ENCODE results near the gene CIDEB. TPM values are rescaled to one million over a fixed set of nuclear protein-coding genes. Genes with fewer than 3 reads are reported as not detected.

Gene CIDEB
- polyA plus RNA-seq, 3 donors, result 36.4 to 126 (median 63.8) TPM

- H3K4me2 ChIP-seq (replicated peaks; ENCODE audit: extremely low read depth, low read length, poor library complexity, severe bottlenecking), result no peak overlapping the region
- Mint-ChIP-seq H3K4me3 (no peak overlapping the region), H3K27me3 (ENCODE audit: low read depth in 3 of 3) (peaks cover 0 to under 1% (median 0%) of the 10 kb centered on the region in 3 donors), H3K27ac (peak overlapping the region in 5 of 7 donors; percentile 1 to 73 (median 46)), H3K4me1 (peaks cover 39% of the 10 kb centered on the region), H3K9me3 (no peaks in the 10 kb centered on the region), H3K36me3 (peaks cover 76 to 79% of the 10 kb centered on the region in 2 donors)
- 97% methylated on average over 11 of the region's 11 CpGs for WGBS (ENCODE audit: insufficient coverage)
- peaks cover 45% of the 10 kb centered on the region for H4K20me1 ChIP-seq (ENCODE audit: insufficient read depth, low read length)
- no peak overlapping the region for H3K9ac ChIP-seq (ENCODE audit: insufficient read depth, low read length, poor library complexity, severe bottlenecking)
- TF ChIP-seq, protein P1, sequence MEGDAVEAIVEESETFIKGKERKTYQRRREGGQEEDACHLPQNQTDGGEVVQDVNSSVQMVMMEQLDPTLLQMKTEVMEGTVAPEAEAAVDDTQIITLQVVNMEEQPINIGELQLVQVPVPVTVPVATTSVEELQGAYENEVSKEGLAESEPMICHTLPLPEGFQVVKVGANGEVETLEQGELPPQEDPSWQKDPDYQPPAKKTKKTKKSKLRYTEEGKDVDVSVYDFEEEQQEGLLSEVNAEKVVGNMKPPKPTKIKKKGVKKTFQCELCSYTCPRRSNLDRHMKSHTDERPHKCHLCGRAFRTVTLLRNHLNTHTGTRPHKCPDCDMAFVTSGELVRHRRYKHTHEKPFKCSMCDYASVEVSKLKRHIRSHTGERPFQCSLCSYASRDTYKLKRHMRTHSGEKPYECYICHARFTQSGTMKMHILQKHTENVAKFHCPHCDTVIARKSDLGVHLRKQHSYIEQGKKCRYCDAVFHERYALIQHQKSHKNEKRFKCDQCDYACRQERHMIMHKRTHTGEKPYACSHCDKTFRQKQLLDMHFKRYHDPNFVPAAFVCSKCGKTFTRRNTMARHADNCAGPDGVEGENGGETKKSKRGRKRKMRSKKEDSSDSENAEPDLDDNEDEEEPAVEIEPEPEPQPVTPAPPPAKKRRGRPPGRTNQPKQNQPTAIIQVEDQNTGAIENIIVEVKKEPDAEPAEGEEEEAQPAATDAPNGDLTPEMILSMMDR (IDR thresholded peaks at IDR 0.05), result no peak
- peaks cover 30 to 39% of the 10 kb centered on the region in 2 donors for H3K4me1 ChIP-seq (ENCODE audit: control insufficient read depth in 1 of 2, insufficient read depth in 2 of 2, low read length in 2 of 2)
- peaks cover 79% of the 10 kb centered on the region for H3K79me2 ChIP-seq (ENCODE audit: insufficient read depth, low read length)
- H3K36me3 ChIP-seq (replicated peaks in 1 of 2; ENCODE audit: control insufficient read depth in 1 of 2, insufficient read depth in 2 of 2, low read length in 2 of 2), result peaks cover 70 to 72% of the 10 kb centered on the region in 2 donors
- H2AFZ ChIP-seq (ENCODE audit: insufficient read depth, low read depth, low read length, poor library complexity, severe bottlenecking), result no peak overlapping the region
- no peak overlapping the region for H3K27ac ChIP-seq (ENCODE audit: low read depth in 1 of 2, low read length in 2 of 2)
- no peaks in the 10 kb centered on the region for H3K9me3 ChIP-seq (replicated peaks in 1 of 2; ENCODE audit: control insufficient read depth in 1 of 2, insufficient read depth in 1 of 2, low read length in 2 of 2)
- intact Hi-C loops (cut with micrococcal nuclease), result loop anchor here in 1 of 2 donors (10.0 kb wide), 1 partner anchor 89 kb away; the partner anchor contains the start of genes CHMP4A and MDP1
- no peaks in the 10 kb centered on the region for H3K27me3 ChIP-seq (ENCODE audit: control insufficient read depth in 2 of 2, insufficient read depth in 2 of 2, low read length in 2 of 2)
- H3K4me3 ChIP-seq (replicated peaks in 1 of 3; ENCODE audit: low read depth in 2 of 3, low read length in 3 of 3), result no peak overlapping the region
- DNase-seq, result no peak
Measured at GRCh38 chr14:24304019-24304387, 3.8 kb downstream of the CIDEB start.

GRCh38 chr14:24300326-24300980 is 7.3 kb downstream of the CIDEB start:
- intact Hi-C loops (cut with micrococcal nuclease), result loop anchor here in 1 of 2 donors (10.0 kb wide), 1 partner anchor 86 kb away; the partner anchor contains the start of genes CHMP4A and MDP1
- Mint-ChIP-seq H3K27ac (peak overlapping the region; percentile 88 to 95 (median 93)), H3K9me3 (peaks cover 0 to 2% (median 0%) of the 10 kb centered on the region in 7 donors), H3K27me3 (ENCODE audit: low read depth in 3 of 3) (peaks cover 0 to 1% (median 0%) of the 10 kb centered on the region in 3 donors), H3K4me3 (peak overlapping the region; percentile 89), H3K36me3 (peaks cover 56% of the 10 kb centered on the region in 2 donors), H3K4me1 (peaks cover 40% of the 10 kb centered on the region)
- Histone ChIP-seq H3K27ac (ENCODE audit: low read depth in 1 of 2, low read length in 2 of 2) (peak overlapping the region; percentile 78 to 94), H3K9me3 (replicated peaks in 1 of 2; ENCODE audit: control insufficient read depth in 1 of 2, insufficient read depth in 1 of 2, low read length in 2 of 2) (no peaks in the 10 kb centered on the region), H3K36me3 (replicated peaks in 1 of 2; ENCODE audit: control insufficient read depth in 1 of 2, insufficient read depth in 2 of 2, low read length in 2 of 2) (peaks cover 50 to 54% of the 10 kb centered on the region in 2 donors), H4K20me1 (ENCODE audit: insufficient read depth, low read length) (peaks cover 13% of the 10 kb centered on the region), H3K79me2 (ENCODE audit: insufficient read depth, low read length) (peaks cover 49% of the 10 kb centered on the region), H3K4me2 (replicated peaks; ENCODE audit: extremely low read depth, low read length, poor library complexity, severe bottlenecking) (peak overlapping the region; percentile 89), H3K9ac (ENCODE audit: insufficient read depth, low read length, poor library complexity, severe bottlenecking) (peak overlapping the region; percentile 86), H3K4me3 (replicated peaks in 1 of 3; ENCODE audit: low read depth in 2 of 3, low read length in 3 of 3) (peak overlapping the region; percentile 45 to 92 (median 78)), H2AFZ (ENCODE audit: insufficient read depth, low read depth, low read length, poor library complexity, severe bottlenecking) (peak overlapping the region; percentile 96), H3K27me3 (ENCODE audit: control insufficient read depth in 2 of 2, insufficient read depth in 2 of 2, low read length in 2 of 2) (no peaks in the 10 kb centered on the region), H3K4me1 (ENCODE audit: control insufficient read depth in 1 of 2, insufficient read depth in 2 of 2, low read length in 2 of 2) (peaks cover 34 to 46% of the 10 kb centered on the region in 2 donors)
- TF ChIP-seq, protein P1 (IDR thresholded peaks at IDR 0.05), result no peak
- no peak for DNase-seq
- 54% methylated on average over 13 of the region's 16 CpGs for WGBS (ENCODE audit: insufficient coverage)
